PFSK-1 (cell line): Measurements from ENCODE around the gene FAM107A.

ENCODE experiments used
- FOXP2 ChIP-seq: optimal IDR thresholded peaks from 2 replicates; pipeline ENCODE3; 2011; ENCODE audit warnings: borderline replicate concordance, control low read depth, inconsistent platforms; ENCODE audit not compliant: insufficient read depth; ENCODE audit errors: extremely low read length, extremely low read depth
- POLR2AphosphoS5 ChIP-seq: IDR thresholded peaks from 2 replicates; pipeline ENCODE4 v1.6.1; 2012; ENCODE audit warnings: low read depth, mild to moderate bottlenecking, control low read depth, low read length, moderate library complexity
- SIN3A ChIP-seq: IDR thresholded peaks from 2 replicates; pipeline ENCODE4 v1.6.1; 2012; ENCODE audit warnings: mild to moderate bottlenecking, low read length, moderate library complexity, borderline replicate concordance; ENCODE audit not compliant: insufficient read depth
- TAF1 ChIP-seq: IDR thresholded peaks from 2 replicates; pipeline ENCODE4 v1.6.1; 2012; ENCODE audit warnings: low read length, control low read depth, borderline replicate concordance; ENCODE audit not compliant: insufficient read depth
- TF ChIP-seq, protein P1 (sequence below), 2 experiments: IDR thresholded peaks; 2 replicates each; pipeline versions ENCODE4 v1.6.1 to v1.8.0; 2011 to 2012; ENCODE audit warnings: low read depth in 2 of 2, low read length in 2 of 2, control low read depth in 1 of 2, inconsistent platforms in 1 of 2, mild to moderate bottlenecking in 1 of 2, moderate library complexity in 1 of 2; ENCODE audit not compliant: insufficient read depth in 1 of 2

Gene FAM107A

DNA sequence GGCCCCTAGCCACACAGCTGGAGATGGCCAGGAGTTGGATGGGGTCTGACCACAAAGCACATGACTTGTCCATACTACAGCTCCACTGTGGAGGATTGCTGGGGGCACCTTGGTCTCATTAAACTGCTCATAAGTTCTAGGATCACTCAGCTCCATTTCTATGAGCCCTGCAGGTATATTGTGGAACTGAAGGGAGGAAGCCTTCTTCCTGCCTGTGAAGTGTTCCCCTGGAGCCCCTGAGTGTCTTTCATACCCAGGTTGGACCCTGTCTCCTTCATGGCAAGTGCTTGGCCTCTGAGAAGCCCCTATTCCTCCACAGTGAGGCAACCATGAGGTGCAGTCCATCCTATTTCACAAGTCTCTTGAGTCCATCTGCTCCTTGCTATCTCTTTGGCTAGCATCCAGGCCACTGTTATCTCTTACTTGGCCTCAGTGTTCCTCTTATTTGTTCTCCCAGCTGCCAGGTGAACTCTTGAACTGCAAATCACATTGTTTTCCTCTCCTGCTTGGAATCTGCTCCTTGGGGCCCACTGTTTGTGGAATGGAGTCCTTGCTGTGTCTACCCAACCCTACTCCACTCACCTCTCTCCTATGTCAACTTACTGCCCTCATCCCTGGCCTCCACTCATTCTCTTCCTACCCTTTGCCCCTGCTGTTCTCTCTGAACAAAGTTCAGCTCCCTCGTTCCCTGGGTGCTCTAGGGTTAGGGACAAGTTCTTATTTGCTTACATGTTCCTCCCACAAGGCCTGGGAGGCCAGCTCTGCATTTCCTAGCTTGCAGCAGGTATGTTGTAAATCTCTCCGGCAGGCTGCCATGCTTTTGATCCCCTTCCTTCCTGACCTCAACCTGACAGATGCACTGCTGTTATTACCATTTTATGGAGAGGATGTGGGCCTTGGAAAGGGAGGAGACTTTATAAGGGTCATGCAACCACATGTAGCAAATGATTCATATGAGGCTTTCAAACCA, 41.4 kb downstream of the FAM107A start:
- TF ChIP-seq TAF1 (no peak), FOXP2 (no peak), POLR2AphosphoS5 (no peak), SIN3A (no peak)
- TF ChIP-seq, protein P1, sequence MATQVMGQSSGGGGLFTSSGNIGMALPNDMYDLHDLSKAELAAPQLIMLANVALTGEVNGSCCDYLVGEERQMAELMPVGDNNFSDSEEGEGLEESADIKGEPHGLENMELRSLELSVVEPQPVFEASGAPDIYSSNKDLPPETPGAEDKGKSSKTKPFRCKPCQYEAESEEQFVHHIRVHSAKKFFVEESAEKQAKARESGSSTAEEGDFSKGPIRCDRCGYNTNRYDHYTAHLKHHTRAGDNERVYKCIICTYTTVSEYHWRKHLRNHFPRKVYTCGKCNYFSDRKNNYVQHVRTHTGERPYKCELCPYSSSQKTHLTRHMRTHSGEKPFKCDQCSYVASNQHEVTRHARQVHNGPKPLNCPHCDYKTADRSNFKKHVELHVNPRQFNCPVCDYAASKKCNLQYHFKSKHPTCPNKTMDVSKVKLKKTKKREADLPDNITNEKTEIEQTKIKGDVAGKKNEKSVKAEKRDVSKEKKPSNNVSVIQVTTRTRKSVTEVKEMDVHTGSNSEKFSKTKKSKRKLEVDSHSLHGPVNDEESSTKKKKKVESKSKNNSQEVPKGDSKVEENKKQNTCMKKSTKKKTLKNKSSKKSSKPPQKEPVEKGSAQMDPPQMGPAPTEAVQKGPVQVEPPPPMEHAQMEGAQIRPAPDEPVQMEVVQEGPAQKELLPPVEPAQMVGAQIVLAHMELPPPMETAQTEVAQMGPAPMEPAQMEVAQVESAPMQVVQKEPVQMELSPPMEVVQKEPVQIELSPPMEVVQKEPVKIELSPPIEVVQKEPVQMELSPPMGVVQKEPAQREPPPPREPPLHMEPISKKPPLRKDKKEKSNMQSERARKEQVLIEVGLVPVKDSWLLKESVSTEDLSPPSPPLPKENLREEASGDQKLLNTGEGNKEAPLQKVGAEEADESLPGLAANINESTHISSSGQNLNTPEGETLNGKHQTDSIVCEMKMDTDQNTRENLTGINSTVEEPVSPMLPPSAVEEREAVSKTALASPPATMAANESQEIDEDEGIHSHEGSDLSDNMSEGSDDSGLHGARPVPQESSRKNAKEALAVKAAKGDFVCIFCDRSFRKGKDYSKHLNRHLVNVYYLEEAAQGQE (IDR thresholded peaks at IDR 0.05; ENCODE audit: insufficient read depth in 1 of 2, low read depth in 2 of 2, low read length in 2 of 2) = no peak

GRCh38 chr3:58534592-58535494, 42.3 kb downstream of the FAM107A start:
- TF ChIP-seq SIN3A (no peak), FOXP2 (no peak), POLR2AphosphoS5 (no peak), TAF1 (no peak)
- TF ChIP-seq, protein P1 (IDR thresholded peaks at IDR 0.05; ENCODE audit: insufficient read depth in 1 of 2, low read depth in 2 of 2, low read length in 2 of 2) = no peak

DNA sequence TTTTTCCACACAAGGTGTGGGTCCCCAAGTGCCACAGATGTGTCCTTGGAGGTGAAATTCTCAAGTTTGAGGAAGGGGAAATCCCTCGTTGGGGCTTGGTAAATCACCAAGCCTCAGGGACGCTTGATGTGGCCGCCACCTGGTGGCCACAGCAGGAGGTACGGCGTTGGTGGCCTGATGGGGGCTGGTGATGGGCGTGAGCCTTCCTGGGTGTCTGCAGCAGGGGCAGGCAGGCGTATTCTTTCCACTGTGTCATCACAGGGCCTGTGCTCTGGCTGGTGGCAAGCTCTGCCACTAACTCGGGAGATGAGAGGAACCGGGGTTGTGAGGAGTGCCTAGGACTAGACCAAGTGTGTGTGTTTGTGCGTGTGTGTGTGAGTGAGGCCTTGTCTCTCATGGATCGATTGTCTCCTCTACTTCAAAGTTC, 44.4 kb downstream of the FAM107A start:
- TF ChIP-seq TAF1 (no peak), SIN3A (no peak), POLR2AphosphoS5 (no peak), FOXP2 (no peak)
- TF ChIP-seq, protein P1 (IDR thresholded peaks at IDR 0.05; ENCODE audit: insufficient read depth in 1 of 2, low read depth in 2 of 2, low read length in 2 of 2) = no peak

GRCh38 chr3:58531956-58532355, 45.2 kb downstream of the FAM107A start:
- no peak for TF ChIP-seq TAF1
- TF ChIP-seq SIN3A = no peak
- TF ChIP-seq, protein P1 (IDR thresholded peaks at IDR 0.05; ENCODE audit: insufficient read depth in 1 of 2, low read depth in 2 of 2, low read length in 2 of 2) = no peak
- no peak for TF ChIP-seq POLR2AphosphoS5
- no peak for TF ChIP-seq FOXP2
